SK-N-SH treated with all-trans-retinoic acid at 6 μM for 48 hours (cell line): ENCODE results near the gene KIRREL3.

Source experiments
- ATAC-seq: fragments of 200-7000 bp; cut with Tn5 transposase; 3 replicates; pipeline ENCODE4 v1.9.1; 2020; ENCODE audit warnings: mild to moderate bottlenecking, moderate library complexity
- ARNTL ChIP-seq: fragments of 450-650 bp; formaldehyde crosslinking; IDR thresholded peaks from 2 replicates; pipeline ENCODE4 v1.5.0; 2020; ENCODE audit warnings: low read depth, mild to moderate bottlenecking, moderate library complexity, borderline replicate concordance
- BACH2 ChIP-seq: fragments of 250-450 bp; sonication (Bioruptor Pico); IDR thresholded peaks from 2 replicates; pipeline ENCODE4 v1.9.0; 2021; ENCODE audit warnings: mild to moderate bottlenecking, borderline replicate concordance
- CSDC2 ChIP-seq: fragments of 250-450 bp; sonication (Bioruptor Pico); IDR thresholded peaks from 2 replicates; pipeline ENCODE4 v1.5.0; 2020; ENCODE audit warnings: mild to moderate bottlenecking, moderate library complexity
- CSRNP3 ChIP-seq: fragments of 250-450 bp; sonication (Bioruptor Pico); IDR thresholded peaks from 2 replicates; pipeline ENCODE4 v1.5.1; 2021; ENCODE audit warnings: mild to moderate bottlenecking, moderate library complexity
- ESRRG ChIP-seq: fragments of 250-450 bp; sonication (Bioruptor Pico); IDR thresholded peaks from 2 replicates; pipeline ENCODE4 v1.6.1; 2021; ENCODE audit warnings: mild to moderate bottlenecking
- GLIS3 ChIP-seq: fragments of 250-450 bp; sonication (Bioruptor Pico); IDR thresholded peaks from 2 replicates; pipeline ENCODE4 v1.5.0; 2020; ENCODE audit warnings: mild to moderate bottlenecking, moderate library complexity
- ISL1 ChIP-seq: fragments of 250-450 bp; sonication (Bioruptor Pico); IDR thresholded peaks from 2 replicates; pipeline ENCODE4 v2.1.2; 2022; ENCODE audit warnings: mild to moderate bottlenecking, moderate library complexity
- OSR1 ChIP-seq: fragments of 250-450 bp; sonication (Bioruptor Pico); IDR thresholded peaks from 2 replicates; pipeline ENCODE4 v1.8.0; 2022; ENCODE audit warnings: moderate library complexity, mild to moderate bottlenecking, inconsistent platforms
- PATZ1 ChIP-seq: fragments of 250-450 bp; sonication (Bioruptor Pico); IDR thresholded peaks from 2 replicates; pipeline ENCODE4 v1.8.0; 2020; ENCODE audit warnings: mild to moderate bottlenecking, moderate library complexity, borderline replicate concordance
- PPARA ChIP-seq: fragments of 250-450 bp; sonication (Bioruptor Pico); IDR thresholded peaks from 2 replicates; pipeline ENCODE4 v1.5.0; 2020; ENCODE audit warnings: mild to moderate bottlenecking, borderline replicate concordance
- RARB ChIP-seq: fragments of 250-450 bp; sonication (Bioruptor Pico); IDR thresholded peaks from 2 replicates; pipeline ENCODE4 v1.8.0; 2021; ENCODE audit warnings: mild to moderate bottlenecking, moderate library complexity
- SNAI2 ChIP-seq: fragments of 250-450 bp; sonication (Bioruptor Pico); IDR thresholded peaks from 2 replicates; pipeline ENCODE4 v1.5.0; 2020; ENCODE audit warnings: mild to moderate bottlenecking, moderate library complexity
- TOX ChIP-seq: fragments of 250-450 bp; sonication (Bioruptor Pico); IDR thresholded peaks from 2 replicates; pipeline ENCODE4 v1.8.0; 2021; ENCODE audit warnings: mild to moderate bottlenecking, moderate library complexity, borderline replicate concordance
- ZC3H10 ChIP-seq: fragments of 250-450 bp; sonication (Bioruptor Pico); IDR thresholded peaks from 2 replicates; pipeline ENCODE4 v1.5.1; 2021; ENCODE audit warnings: mild to moderate bottlenecking, moderate library complexity
- ZFP30 ChIP-seq: fragments of 450-650 bp; formaldehyde crosslinking; IDR thresholded peaks from 2 replicates; pipeline ENCODE4 v1.5.0; 2022; ENCODE audit warnings: mild to moderate bottlenecking, moderate library complexity
- ZNF565 ChIP-seq: fragments of 450-650 bp; formaldehyde crosslinking; conservative IDR thresholded peaks from 2 replicates; pipeline ENCODE4 v1.5.0; 2020; ENCODE audit warnings: low read depth, mild to moderate bottlenecking, moderate library complexity
- ZNF70 ChIP-seq: fragments of 450-650 bp; formaldehyde crosslinking; IDR thresholded peaks from 2 replicates; pipeline ENCODE4 v1.5.0; 2020; ENCODE audit warnings: mild to moderate bottlenecking, moderate library complexity
- TF ChIP-seq, protein P1 (sequence below): fragments of 250-450 bp; sonication (Bioruptor Pico); IDR thresholded peaks from 2 replicates; pipeline ENCODE4 v1.5.1; 2020; ENCODE audit warnings: low read depth, mild to moderate bottlenecking, moderate library complexity
- TF ChIP-seq, protein P2 (sequence below): fragments of 250-450 bp; sonication (Bioruptor Pico); IDR thresholded peaks from 2 replicates; pipeline ENCODE4 v1.8.0; 2021; ENCODE audit warnings: low read depth, mild to moderate bottlenecking, moderate library complexity, borderline replicate concordance
- TF ChIP-seq, protein P3 (sequence below): fragments of 250-450 bp; sonication (Bioruptor Pico); IDR thresholded peaks from 2 replicates; pipeline ENCODE4 v1.5.0; 2020; ENCODE audit warnings: mild to moderate bottlenecking, moderate library complexity

KIRREL3 gene

DNA sequence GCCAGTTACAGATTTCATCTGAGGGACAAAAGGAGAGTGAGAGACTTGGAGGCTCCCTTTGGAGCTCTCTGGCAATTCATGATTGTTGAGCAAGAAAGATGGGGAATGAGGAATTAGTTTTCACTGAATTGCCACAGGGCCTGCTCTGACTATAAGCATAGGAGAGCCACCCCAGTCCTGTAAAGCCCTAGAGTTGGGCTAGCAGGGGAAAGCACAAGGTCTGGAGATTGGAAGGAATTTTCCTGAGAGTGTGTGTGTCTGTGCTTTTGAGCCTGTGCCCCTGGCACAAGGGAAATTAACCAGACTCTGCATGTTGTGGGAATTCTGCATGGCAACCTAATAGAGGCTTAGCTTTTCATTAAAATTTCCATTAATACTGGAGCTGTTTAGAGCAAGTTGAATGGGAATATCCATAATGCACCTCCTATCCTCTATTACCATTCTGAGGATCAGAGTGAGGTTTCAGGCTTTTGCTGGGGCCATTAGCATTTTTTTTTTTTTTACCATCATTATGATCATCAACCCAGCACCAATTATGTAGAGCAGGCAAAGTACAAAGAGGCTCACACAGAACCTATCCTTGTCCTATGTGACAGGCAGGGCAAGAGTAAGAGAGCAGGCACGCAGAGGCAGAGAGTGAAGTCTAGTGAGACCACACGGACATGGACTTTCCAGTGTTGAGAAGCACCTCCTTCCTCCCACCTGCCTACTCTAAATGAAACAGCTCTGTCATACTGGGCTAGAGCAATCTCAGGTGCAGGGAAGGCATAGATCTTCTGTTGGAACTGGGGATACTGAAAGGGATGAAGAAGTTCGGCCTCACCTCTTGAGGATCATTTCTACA is 336.6 kb downstream of the KIRREL3 start:
- TF ChIP-seq BACH2 (CRISPR knock-in tag) (no peak), TOX (CRISPR knock-in tag) (no peak), ZFP30 (CRISPR knock-in tag) (no peak), ARNTL (CRISPR knock-in tag) (no peak), ISL1 (no peak), OSR1 (no peak), ZNF70 (CRISPR knock-in tag) (no peak), PPARA (no peak), RARB (CRISPR knock-in tag) (no peak), CSRNP3 (CRISPR knock-in tag) (no peak), ZC3H10 (CRISPR knock-in tag) (no peak)
- ATAC-seq = no peak

- TF ChIP-seq CSDC2 (CRISPR knock-in tag) (no peak), OSR1 (no peak), ZC3H10 (CRISPR knock-in tag) (no peak), ZFP30 (CRISPR knock-in tag) (no peak)
- TF ChIP-seq, protein P1, sequence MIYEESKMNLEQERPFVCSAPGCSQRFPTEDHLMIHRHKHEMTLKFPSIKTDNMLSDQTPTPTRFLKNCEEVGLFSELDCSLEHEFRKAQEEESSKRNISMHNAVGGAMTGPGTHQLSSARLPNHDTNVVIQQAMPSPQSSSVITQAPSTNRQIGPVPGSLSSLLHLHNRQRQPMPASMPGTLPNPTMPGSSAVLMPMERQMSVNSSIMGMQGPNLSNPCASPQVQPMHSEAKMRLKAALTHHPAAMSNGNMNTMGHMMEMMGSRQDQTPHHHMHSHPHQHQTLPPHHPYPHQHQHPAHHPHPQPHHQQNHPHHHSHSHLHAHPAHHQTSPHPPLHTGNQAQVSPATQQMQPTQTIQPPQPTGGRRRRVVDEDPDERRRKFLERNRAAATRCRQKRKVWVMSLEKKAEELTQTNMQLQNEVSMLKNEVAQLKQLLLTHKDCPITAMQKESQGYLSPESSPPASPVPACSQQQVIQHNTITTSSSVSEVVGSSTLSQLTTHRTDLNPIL (CRISPR knock-in tag) = no peak
Measured at GRCh38 chr11:126662035-126662790, 338.4 kb downstream of the KIRREL3 start.

GRCh38 chr11:126660761-126661425 is 339.7 kb downstream of the KIRREL3 start:
- TF ChIP-seq ARNTL (CRISPR knock-in tag) (no peak), ZNF565 (CRISPR knock-in tag) (no peak), PATZ1 (CRISPR knock-in tag) (no peak), CSDC2 (CRISPR knock-in tag) (no peak), OSR1 (no peak), ZC3H10 (CRISPR knock-in tag) (no peak), GLIS3 (no peak), SNAI2 (CRISPR knock-in tag) (no peak), ESRRG (no peak), PPARA (no peak), ISL1 (no peak), RARB (CRISPR knock-in tag) (no peak)
- TF ChIP-seq, protein P2, sequence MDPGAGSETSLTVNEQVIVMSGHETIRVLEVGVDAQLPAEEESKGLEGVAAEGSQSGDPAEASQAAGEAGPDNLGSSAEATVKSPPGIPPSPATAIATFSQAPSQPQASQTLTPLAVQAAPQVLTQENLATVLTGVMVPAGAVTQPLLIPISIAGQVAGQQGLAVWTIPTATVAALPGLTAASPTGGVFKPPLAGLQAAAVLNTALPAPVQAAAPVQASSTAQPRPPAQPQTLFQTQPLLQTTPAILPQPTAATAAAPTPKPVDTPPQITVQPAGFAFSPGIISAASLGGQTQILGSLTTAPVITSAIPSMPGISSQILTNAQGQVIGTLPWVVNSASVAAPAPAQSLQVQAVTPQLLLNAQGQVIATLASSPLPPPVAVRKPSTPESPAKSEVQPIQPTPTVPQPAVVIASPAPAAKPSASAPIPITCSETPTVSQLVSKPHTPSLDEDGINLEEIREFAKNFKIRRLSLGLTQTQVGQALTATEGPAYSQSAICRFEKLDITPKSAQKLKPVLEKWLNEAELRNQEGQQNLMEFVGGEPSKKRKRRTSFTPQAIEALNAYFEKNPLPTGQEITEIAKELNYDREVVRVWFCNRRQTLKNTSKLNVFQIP (CRISPR knock-in tag) = no peak
- TF ChIP-seq, protein P1 (CRISPR knock-in tag) = no peak
- TF ChIP-seq, protein P3, sequence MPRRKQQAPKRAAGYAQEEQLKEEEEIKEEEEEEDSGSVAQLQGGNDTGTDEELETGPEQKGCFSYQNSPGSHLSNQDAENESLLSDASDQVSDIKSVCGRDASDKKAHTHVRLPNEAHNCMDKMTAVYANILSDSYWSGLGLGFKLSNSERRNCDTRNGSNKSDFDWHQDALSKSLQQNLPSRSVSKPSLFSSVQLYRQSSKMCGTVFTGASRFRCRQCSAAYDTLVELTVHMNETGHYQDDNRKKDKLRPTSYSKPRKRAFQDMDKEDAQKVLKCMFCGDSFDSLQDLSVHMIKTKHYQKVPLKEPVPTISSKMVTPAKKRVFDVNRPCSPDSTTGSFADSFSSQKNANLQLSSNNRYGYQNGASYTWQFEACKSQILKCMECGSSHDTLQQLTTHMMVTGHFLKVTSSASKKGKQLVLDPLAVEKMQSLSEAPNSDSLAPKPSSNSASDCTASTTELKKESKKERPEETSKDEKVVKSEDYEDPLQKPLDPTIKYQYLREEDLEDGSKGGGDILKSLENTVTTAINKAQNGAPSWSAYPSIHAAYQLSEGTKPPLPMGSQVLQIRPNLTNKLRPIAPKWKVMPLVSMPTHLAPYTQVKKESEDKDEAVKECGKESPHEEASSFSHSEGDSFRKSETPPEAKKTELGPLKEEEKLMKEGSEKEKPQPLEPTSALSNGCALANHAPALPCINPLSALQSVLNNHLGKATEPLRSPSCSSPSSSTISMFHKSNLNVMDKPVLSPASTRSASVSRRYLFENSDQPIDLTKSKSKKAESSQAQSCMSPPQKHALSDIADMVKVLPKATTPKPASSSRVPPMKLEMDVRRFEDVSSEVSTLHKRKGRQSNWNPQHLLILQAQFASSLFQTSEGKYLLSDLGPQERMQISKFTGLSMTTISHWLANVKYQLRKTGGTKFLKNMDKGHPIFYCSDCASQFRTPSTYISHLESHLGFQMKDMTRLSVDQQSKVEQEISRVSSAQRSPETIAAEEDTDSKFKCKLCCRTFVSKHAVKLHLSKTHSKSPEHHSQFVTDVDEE = no peak
- ATAC-seq = no peak

More at GRCh38 chr11:126662035-126662790, 338.4 kb downstream of the KIRREL3 start:
- ATAC-seq = no peak
